Keratinocyte (primary cell): ENCODE data around the gene NODAL. TPM values are rescaled to one million over a fixed set of nuclear protein-coding genes. Genes with fewer than 3 reads are reported as not detected.

Source experiments
- polyA plus RNA-seq, 5 experiments: library from polyadenylated mRNA; depleted of rRNA in 3 of 5; stranded (reverse) in 3 of 5; stranded (forward) in 1 of 5; unstranded in 1 of 5; fragments of >200 nt; gene quantifications; 1 replicate in 1 of 5; 2 replicates in 3 of 5; 3 replicates in 1 of 5; pipeline versions ENCODE4 v1.2.1 to v1.2.3, GENCODE V29; 2011 to 2012; ENCODE audit warnings: missing spikeins in 2 of 5, low read depth in 1 of 5, low replicate concordance in 1 of 5

Gene NODAL
- polyA plus RNA-seq, 1 donor (not counting 4 experiments of a cell fraction or from before 2014, with no cell fraction given): 0.46 TPM

Other genes starting within 250 kb of the NODAL start
- 201 to 324 TPM (median 203 TPM) in 3 replicates for gene PPA1, start 208.3 kb downstream of the NODAL start, polyA plus RNA-seq
- gene NPFFR1, start 157.7 kb downstream of the NODAL start, polyA plus RNA-seq: not detected in 3 replicates
- 0.54 to 1.6 TPM (median 0.93 TPM) in 3 replicates for gene LRRC20, start 59.1 kb downstream of the NODAL start, polyA plus RNA-seq
- 10.2 to 22.2 TPM (median 18.9 TPM) in 3 replicates for gene EIF4EBP2, start 37.5 kb downstream of the NODAL start, polyA plus RNA-seq
- 0.72 to 1.4 TPM (median 0.83 TPM) in 3 replicates for gene PALD1, start 37.1 kb upstream of the NODAL start, polyA plus RNA-seq
- 0.02 to 0.09 TPM in 2 of 3 replicates, not detected in the other for gene PRF1, start 161.1 kb upstream of the NODAL start, polyA plus RNA-seq
- gene ADAMTS14, start 230.8 kb upstream of the NODAL start, polyA plus RNA-seq: 0.09 to 0.75 TPM (median 0.12 TPM) in 3 replicates